ENCODE results near the gene C16orf96.

Gene C16orf96

GRCh38 chr16:4583906-4584305 lies 27.8 kb downstream of the C16orf96 start:
- TF ChIP-seq CTCF (IDR thresholded peaks at IDR 0.05; ENCODE audit: control insufficient read depth, insufficient read depth, low read depth, low read length, missing control alignments), result no peak
- H3K4me3 ChIP-seq (ENCODE audit: control insufficient read depth, low read depth, low read length), result no peak overlapping the region

GRCh38 chr16:4586291-4586690 lies 30.2 kb downstream of the C16orf96 start:
- H3K4me3 ChIP-seq (ENCODE audit: control insufficient read depth, low read depth, low read length), result no peak overlapping the region
- DNase-seq (ENCODE audit: low read depth), result no peak
- no peak for TF ChIP-seq CTCF (IDR thresholded peaks at IDR 0.05; ENCODE audit: control insufficient read depth, insufficient read depth, low read depth, low read length, missing control alignments)

More at GRCh38 chr16:4583906-4584305, 27.8 kb downstream of the C16orf96 start:
- DNase-seq (ENCODE audit: low read depth), result no peak

- no peak for TF ChIP-seq CTCF (IDR thresholded peaks at IDR 0.05; ENCODE audit: control insufficient read depth, insufficient read depth, low read depth, low read length, missing control alignments)
- DNase-seq (ENCODE audit: low read depth), result no peak
- H3K4me3 ChIP-seq (ENCODE audit: control insufficient read depth, low read depth, low read length), result no peak overlapping the region
Observed at GRCh38 chr16:4588386-4588785, 32.2 kb downstream of the C16orf96 start.

GRCh38 chr16:4588961-4589360 lies 32.8 kb downstream of the C16orf96 start:
- TF ChIP-seq CTCF (IDR thresholded peaks at IDR 0.05; ENCODE audit: control insufficient read depth, insufficient read depth, low read depth, low read length, missing control alignments), result no peak
- H3K4me3 ChIP-seq (ENCODE audit: control insufficient read depth, low read depth, low read length), result no peak overlapping the region
- DNase-seq (ENCODE audit: low read depth), result no peak

GRCh38 chr16:4591191-4591590 lies 35.1 kb downstream of the C16orf96 start:
- DNase-seq (ENCODE audit: low read depth), result no peak
- no peak for TF ChIP-seq CTCF (IDR thresholded peaks at IDR 0.05; ENCODE audit: control insufficient read depth, insufficient read depth, low read depth, low read length, missing control alignments)
- no peak overlapping the region for H3K4me3 ChIP-seq (ENCODE audit: control insufficient read depth, low read depth, low read length)

- no peak for DNase-seq (ENCODE audit: low read depth)
- no peak overlapping the region for H3K4me3 ChIP-seq (ENCODE audit: control insufficient read depth, low read depth, low read length)
- TF ChIP-seq CTCF (IDR thresholded peaks at IDR 0.05; ENCODE audit: control insufficient read depth, insufficient read depth, low read depth, low read length, missing control alignments), result no peak
Observed at GRCh38 chr16:4591706-4592470, 35.7 kb downstream of the C16orf96 start.

All from AG09309 (cell line).